Measurements from ENCODE around the gene BMAL1.

GRCh38 chr11:13249177-13249576, 28.4 kb upstream of the BMAL1 start:
- TF ChIP-seq POLR2AphosphoS5 (IDR thresholded peaks at IDR 0.05; ENCODE audit: borderline replicate concordance, low read depth, low read length) (no peak), EZH2 (IDR thresholded peaks at IDR 0.05) (no peak), FOXP2 (optimal IDR thresholded peaks at IDR 0.05; ENCODE audit: control extremely low read depth, extremely low read length, insufficient read depth) (no peak)
